GM06990 (cell line): Measurements from ENCODE around the gene SGK2.
A peak's percentile ranks its signal among the peaks of the same experiment; 100 is the strongest.

ENCODE experiments used
- DNase-seq: peaks from one replicate; pipeline ENCODE4 v3.0.0-alpha.2; 2011; ENCODE audit not compliant: insufficient read length; ENCODE audit errors: extremely low read depth
- H3K27me3 ChIP-seq: replicated peaks from 2 replicates; pipeline ENCODE4 v1.6.0; 2011; ENCODE audit warnings: low read length; ENCODE audit not compliant: control insufficient read depth, insufficient read depth
- H3K36me3 ChIP-seq: 2 replicates; pipeline ENCODE4 v1.5.1; 2011; ENCODE audit warnings: low read length; ENCODE audit not compliant: control insufficient read depth, insufficient read depth
- H3K4me3 ChIP-seq: replicated peaks from 2 replicates; pipeline ENCODE4 v1.5.1; 2011; ENCODE audit warnings: low read depth, mild to moderate bottlenecking, control low read depth, low read length
- TF ChIP-seq, protein P1 (sequence below): IDR thresholded peaks from 2 replicates; pipeline ENCODE4 v1.5.1; 2011; ENCODE audit warnings: low read length, control low read depth, mild to moderate bottlenecking, inconsistent platforms; ENCODE audit not compliant: insufficient read depth, poor library complexity, severe bottlenecking

The SGK2 gene

DNA sequence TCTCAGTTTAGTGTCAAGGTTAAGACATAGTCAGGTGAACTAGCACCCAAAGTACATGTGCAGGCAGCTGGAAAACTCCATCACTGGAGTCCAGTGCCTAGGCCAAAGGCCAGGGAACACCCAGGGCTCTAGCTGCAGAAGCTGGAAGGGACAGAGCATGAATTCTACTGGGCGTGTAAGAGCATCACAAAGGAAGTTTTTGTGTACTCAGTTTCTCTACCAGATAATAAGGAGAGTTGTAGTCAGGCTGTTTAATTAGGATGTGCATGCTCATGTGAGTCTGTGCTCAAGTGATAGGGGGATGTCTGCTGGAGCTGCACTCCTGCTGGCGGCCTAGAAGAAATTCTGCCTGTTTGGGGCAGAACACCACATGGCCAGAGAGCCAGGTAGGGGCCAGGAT is 43.2 kb upstream of the SGK2 start:
- DNase-seq = no peak
- Histone ChIP-seq H3K4me3 (peak overlapping the region; percentile 11), H3K36me3 (no peaks in the 10 kb centered on the region), H3K27me3 (no peaks in the 10 kb centered on the region)
- TF ChIP-seq, protein P1, sequence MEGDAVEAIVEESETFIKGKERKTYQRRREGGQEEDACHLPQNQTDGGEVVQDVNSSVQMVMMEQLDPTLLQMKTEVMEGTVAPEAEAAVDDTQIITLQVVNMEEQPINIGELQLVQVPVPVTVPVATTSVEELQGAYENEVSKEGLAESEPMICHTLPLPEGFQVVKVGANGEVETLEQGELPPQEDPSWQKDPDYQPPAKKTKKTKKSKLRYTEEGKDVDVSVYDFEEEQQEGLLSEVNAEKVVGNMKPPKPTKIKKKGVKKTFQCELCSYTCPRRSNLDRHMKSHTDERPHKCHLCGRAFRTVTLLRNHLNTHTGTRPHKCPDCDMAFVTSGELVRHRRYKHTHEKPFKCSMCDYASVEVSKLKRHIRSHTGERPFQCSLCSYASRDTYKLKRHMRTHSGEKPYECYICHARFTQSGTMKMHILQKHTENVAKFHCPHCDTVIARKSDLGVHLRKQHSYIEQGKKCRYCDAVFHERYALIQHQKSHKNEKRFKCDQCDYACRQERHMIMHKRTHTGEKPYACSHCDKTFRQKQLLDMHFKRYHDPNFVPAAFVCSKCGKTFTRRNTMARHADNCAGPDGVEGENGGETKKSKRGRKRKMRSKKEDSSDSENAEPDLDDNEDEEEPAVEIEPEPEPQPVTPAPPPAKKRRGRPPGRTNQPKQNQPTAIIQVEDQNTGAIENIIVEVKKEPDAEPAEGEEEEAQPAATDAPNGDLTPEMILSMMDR = no peak

DNA sequence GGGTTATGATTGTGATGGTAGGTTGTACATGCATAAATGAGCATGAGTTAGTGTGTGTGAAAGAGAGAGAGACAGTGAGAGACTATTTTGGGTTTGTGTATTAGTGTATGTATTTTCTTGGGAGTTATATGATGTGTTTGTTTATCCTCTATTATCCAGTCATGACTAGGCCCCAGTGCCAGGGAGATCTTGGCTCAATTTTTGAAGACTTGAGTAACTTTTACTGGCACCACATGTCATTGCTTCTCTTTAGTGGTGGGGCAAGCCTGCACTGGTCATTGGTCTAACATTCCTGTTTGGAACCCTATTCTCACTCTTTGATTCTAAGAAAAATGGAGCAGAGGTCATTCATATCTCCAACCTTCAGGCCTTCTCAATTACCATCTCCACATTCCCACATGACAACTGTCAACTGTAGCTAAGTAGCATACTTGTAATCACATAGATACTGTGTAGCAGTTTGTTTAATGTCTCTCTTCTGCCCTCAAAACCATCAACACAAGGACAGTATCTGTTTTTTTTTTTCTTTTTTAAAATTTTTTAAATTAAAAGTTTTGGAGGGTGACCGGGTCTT is 42.5 kb upstream of the SGK2 start:
- TF ChIP-seq, protein P1 = no peak

DNA sequence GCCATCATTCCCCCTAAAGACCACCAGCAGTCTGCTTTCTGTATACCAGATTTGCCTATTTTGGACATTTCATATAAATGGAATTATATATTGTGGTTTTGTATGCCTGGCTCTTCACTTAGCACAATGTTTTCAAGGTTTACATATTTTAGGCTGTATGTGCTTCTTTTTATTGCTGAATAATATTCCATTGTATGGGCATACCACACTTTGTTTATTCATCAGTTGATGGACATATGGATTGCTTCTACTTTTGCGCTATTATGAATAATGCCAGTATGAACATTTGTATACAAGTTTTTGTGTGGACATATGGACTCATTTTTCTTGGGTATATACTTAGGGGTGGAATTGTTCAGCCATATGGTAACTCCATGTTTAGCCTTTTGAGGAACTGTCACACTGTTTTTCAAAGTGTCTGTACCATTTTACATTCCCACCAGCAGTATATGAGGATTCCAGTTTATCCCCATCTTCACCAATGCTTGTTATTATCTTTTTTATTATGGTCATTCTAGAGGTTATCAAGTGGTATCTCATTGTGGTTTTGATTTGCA is 38.7 kb upstream of the SGK2 start:
- DNase-seq = no peak
- TF ChIP-seq, protein P1 = no peak
- Histone ChIP-seq H3K36me3 (no peaks in the 10 kb centered on the region), H3K4me3 (no peak overlapping the region), H3K27me3 (no peaks in the 10 kb centered on the region)

More for the DNA sequence above, 42.5 kb upstream of the SGK2 start:
- H3K4me3 ChIP-seq = no peak overlapping the region
- DNase-seq = no peak
- no peaks in the 10 kb centered on the region for H3K27me3 ChIP-seq
- no peaks in the 10 kb centered on the region for H3K36me3 ChIP-seq

DNA sequence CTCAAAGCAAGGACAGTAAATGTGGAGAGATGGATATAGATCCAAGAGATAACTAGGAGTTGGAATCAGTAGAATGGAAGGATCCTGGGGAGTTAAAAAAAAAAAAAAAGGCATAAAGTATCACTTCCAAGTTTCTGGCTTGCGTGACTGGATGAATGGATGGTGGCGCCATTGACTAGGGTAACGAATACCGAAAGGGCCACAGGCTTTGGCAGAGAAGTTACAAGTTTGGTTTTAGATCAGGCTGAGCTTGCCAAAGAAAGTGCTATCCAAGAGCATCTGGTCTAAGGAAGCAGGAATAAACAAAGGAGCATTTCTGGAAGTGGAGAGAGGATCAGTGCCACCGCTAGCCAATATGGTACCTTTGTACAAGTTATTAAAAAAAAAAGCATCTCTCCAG is 33.8 kb upstream of the SGK2 start:
- H3K4me3 ChIP-seq = no peak overlapping the region
- TF ChIP-seq, protein P1 = no peak
- no peaks in the 10 kb centered on the region for H3K27me3 ChIP-seq
- H3K36me3 ChIP-seq = no peaks in the 10 kb centered on the region
- no peak for DNase-seq

DNA sequence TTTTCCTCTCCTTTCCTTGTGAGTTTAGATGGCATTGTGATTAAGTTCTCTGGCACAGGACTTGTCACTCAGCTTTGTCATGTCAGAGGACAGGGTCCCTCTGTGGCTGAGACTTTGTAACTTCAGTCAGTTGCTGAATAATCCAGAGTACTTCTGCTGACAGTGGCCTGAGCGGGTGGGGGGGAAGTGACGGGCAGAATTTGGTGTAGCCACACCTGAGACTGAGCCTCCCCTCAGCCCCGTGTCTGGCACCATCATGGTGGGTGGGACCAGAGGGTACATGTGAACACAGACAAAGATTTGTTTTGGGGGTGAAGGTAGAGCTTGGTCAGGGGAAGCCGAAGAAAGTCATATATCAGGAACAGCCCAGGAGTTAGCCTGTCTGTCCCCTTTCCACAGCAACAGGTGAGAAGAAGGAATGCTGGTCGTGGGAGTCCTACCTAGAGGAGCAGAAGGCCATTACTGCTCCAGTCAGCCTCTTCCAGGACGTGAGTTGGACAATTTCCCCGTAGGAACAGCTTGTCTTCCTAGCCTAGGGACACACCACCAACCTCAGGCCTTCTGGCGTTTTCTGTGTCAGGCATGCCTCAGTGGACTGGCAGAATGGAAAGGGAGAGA is 30.5 kb upstream of the SGK2 start:
- no peaks in the 10 kb centered on the region for H3K27me3 ChIP-seq
- TF ChIP-seq, protein P1 = no peak
- DNase-seq = no peak
- no peaks in the 10 kb centered on the region; the same call in 1 of the 2 replicates for H3K36me3 ChIP-seq
- no peak overlapping the region for H3K4me3 ChIP-seq
